Endometrial microvascular endothelial cells (primary cell): ENCODE data around the gene USP24. TPM values are rescaled to one million over a fixed set of nuclear protein-coding genes. Genes with fewer than 3 reads are reported as not detected.
"Not testable (repeated sequence)": the region's sequence is repeated elsewhere in the genome, so short reads cannot be mapped to it uniquely, and the experiment has no call there.

Source experiments
- in situ Hi-C: cut with HindIII; loops from 2 replicates; pipeline ENCODE4 v1.10.0; 2017; ENCODE audit warnings: low sequenced_read_pairs, low pct_unique_long_range_greater_than_20kb; ENCODE audit errors: inconsistent ontology term
- total RNA-seq: library from RNA; depleted of rRNA; stranded (reverse); fragments of >200 nt; gene quantifications from one replicate; pipeline ENCODE4 v1.2.3, GENCODE V29; 2015; ENCODE audit errors: inconsistent ontology term

The USP24 gene
- total RNA-seq, 1 donor from 2014 or later = 22.5 TPM

- in situ Hi-C loops = no loop called here
Observed at GRCh38 chr1:55204997-55205396, 10.2 kb downstream of the USP24 start.

- in situ Hi-C loops = no loop called here
Observed at GRCh38 chr1:55203064-55203463, 12.1 kb downstream of the USP24 start.

DNA sequence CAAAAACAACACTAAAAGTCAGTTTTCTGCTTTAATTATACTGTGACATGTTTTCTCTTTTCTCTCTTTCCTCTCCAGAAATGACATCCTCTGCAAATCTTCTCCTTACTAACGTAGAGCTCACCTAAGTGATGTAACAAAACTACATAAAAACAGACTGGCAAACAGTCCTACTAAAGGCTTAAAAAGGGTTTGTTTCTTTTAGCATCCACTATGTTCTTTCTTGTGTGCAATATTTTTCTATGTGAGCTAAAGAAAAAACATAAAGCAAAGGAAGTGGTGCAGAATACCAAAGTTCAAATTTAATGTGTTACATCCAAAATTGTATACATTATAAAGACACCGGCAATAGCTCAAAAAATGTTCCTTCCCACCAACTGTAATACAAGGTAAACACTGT is 14.5 kb downstream of the USP24 start:
- in situ Hi-C loops = no loop called here

DNA sequence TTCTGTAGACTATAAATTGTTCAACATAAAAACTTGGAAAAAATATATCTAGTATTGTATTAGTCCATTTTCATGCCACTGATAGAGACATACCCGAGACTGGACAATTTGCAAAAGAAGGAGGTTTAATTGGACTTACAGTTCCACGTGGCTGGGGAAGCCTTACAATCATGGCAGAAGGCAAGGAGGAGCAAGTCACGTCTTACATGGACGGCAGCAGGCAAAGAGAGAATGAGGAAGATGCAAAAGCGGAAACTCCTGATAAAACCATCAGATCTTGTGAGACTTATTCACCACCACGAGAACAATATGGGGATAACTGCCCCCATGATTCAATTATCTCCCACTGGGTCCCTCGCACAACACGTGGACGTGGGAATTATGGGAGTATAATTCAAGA is 15.4 kb downstream of the USP24 start:
- in situ Hi-C loops = not testable (repeated sequence)

- in situ Hi-C loops = no loop called here
Observed at GRCh38 chr1:55198044-55198443, 17.1 kb downstream of the USP24 start.

DNA sequence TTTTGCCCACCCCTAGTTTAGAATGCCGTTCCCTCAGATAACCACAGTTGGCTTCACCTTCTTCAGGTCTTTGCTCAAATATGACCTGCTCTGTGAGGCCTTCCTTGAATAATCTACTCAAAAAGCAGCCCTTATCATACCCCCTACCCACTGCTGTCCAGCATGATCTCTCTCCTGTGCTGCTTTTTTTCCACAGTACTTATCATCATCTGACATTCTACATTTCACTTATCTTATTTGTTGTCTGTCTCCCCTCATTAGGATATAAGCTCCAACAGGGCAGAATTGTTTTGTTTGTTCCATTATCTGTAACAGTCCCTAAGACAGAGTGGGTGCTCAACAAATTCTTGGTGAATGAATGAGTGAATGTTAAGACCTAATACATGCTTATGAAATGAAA is 18.1 kb downstream of the USP24 start:
- in situ Hi-C loops = no loop called here

DNA sequence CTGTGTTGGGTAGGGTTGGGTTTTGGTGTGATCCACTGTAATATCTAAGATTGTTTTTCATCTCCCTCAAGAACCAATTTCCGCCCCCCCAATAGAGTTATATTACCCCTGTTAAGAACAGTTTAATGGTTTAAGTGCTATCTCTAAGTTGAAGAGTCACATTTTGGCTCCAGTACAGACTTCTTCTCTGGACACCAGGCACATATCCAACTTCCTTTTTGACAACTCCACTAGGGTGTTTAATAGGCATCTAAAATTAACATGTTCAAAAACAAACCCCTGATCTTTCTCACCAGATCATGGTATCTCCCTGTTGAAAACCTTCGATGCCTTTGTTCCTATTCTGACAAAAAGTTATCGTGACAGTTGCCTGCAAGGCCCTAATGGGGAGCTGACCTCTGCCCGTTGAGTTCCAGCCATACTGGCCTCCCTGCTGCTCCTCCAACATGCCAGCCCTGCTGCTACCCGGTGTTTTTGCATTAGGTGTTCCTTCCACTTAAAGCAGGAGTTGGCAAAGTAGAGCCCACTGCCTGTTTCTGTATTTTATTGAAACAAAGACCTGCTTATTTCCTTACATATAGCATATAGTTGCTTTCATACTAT is 18.6 kb downstream of the USP24 start:
- in situ Hi-C loops = no loop called here

- in situ Hi-C loops = no loop called here
Observed at GRCh38 chr1:55195521-55196233, 19.5 kb downstream of the USP24 start.

GRCh38 chr1:55194851-55195250 is 20.3 kb downstream of the USP24 start:
- in situ Hi-C loops = no loop called here

DNA sequence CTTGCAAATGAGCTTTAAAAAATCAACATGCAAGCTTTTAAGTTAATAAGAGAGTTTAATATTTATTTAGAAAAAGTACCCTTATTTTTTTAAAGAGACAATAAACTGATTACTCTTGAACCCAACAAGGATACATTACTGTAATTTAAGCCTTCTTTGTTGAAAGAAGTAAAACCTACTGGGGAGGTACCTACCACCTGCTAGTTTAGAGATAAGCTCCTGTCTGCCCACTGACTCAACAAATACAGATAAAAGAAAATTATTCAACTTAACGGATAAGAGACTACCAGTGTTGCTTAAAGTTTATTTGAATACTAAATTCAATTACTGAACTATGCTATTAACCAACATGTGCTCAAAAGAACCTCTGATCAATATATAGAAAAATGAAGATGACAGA is 23.1 kb downstream of the USP24 start:
- in situ Hi-C loops = no loop called here

- in situ Hi-C loops = not testable (repeated sequence)
Observed at GRCh38 chr1:55191219-55191952, 23.8 kb downstream of the USP24 start.

DNA sequence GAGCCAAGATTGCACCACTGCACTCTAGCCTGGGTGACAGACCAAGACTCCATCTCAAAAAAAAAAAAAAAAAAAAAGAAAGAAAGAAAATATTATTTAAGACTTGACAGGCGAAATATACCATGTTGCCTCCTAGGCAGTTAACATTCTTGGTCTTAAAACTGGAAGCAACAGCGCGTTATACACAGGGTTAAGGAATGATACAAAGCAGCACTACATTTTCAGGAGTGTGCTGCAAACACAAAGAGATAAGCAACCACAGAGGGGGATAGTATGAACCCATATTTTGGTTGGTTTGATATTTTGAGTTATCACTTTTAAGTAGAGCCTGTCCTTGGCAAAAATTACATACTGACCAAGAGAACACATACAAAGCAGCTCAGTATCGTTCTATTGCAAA is 25.1 kb downstream of the USP24 start:
- in situ Hi-C loops = no loop called here

- in situ Hi-C loops = no loop called here
Observed at GRCh38 chr1:55188909-55189308, 26.3 kb downstream of the USP24 start.

DNA sequence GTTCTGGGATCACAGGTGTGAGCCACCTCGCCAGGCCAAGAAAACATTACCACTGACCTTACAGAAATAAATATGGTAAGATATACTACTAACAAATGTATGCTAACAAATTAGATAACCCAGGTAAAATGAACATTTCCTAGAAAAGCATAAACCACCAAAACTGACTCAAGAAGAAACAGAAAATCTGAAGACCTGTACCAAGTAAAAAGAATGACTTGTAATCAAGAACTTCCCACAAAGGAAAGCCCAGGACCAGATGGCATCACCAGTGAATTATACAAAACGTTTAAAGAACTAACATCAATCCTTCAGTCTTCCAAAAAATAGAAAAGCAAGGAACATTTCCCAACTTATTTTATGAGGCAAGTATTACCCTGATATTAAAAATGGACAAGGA is 29.3 kb downstream of the USP24 start:
- in situ Hi-C loops = no loop called here

- in situ Hi-C loops = no loop called here
Observed at GRCh38 chr1:55184859-55185258, 30.3 kb downstream of the USP24 start.

DNA sequence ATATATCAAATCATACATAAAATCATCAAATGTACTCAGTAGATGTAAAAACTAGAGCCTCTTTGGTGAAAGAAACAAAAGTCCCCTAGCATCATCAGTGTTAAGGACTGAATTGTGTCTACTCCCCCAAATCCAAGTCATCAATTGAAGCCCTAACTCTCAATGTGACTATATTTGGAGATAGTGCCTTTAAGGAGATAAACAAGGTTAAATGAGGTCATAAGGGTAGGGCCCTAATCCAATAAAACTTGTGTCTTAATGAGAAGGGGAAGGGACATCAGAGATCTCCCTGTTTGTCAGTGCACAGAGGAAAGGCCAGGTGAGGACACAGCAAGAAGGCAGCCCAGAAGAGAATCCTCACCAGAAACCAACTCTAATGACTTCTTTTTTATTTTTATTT is 33.5 kb downstream of the USP24 start:
- in situ Hi-C loops = no loop called here

DNA sequence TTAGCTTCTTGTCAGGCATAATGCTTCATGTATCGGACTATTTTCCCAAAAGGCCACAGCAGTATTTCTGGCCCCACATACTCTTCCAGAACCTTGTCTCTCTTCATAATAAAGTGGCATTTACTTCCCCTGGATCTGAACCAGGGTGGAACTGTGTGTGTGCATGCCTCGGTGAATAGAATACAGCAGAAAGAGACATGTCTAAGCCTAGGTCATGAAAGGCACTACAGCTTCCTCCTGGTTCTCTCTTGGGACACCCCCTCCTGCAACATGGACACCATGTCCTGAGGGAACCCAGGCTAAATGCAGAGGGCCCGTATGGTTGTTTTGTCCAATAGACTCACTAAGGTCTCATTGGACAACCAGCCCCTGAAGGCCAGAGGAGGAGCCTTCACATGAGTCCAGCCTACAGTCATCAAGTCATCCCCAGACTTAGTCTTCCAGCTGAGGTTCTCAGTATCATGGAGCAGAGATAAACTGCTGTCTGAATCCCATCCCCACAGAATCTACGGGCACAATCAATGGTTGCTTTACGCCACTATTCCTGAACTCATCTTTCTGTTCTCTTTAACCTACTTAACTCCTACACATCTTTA is 35.0 kb downstream of the USP24 start:
- in situ Hi-C loops = no loop called here

DNA sequence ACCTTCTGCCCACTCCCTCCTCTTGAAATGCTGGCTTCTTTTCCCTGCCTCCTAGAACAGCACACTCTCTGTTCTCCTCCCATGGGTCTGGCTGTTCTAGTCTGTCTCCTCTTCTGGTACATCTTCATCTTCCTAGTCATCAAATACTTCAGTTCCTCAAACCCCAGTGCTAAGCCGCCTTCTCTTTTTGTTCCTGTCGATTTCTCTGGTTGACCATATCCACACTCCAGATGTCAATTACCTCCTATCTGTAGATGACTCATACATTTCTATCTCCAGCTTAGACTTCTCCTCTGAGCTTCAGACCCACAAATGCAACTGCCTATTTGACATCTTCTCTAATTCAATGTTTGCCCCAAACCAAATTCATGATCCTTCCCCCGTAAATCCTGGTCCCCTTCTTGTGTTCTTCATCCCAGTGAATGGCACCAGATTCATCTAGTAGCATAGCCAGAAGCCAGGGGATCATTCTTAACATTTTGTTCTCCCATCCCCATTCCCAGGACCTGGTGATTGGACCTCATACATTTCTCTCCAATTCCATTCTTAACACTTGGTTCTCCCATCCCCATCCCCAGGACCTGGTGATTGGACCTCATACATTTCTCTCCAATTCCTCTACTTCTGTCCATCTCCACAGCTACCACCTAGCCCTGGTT is 35.9 kb downstream of the USP24 start:
- in situ Hi-C loops = no loop called here

DNA sequence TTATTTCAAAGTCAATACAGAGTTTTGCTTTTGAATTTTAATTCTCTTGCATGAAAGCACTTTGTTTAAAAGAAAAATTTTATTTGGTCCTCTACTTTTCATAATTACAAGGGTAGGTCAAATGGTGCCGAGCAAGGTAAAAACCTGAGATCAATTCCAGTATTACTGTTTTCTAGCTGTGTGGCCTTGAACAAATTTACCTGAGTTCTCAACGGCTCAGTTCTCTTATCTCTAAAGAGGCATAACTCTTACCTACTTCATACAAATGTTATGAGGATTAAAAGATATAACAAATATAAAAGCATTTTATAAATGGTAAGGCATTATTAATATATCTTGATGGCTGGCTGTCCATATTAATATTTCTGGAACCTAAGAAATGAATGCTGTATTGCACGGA is 42.5 kb downstream of the USP24 start:
- in situ Hi-C loops = no loop called here
